ENCODE measurements around the gene KLHL8. TPM values are rescaled to one million over a fixed set of nuclear protein-coding genes. Genes with fewer than 3 reads are reported as not detected.

Gene KLHL8
- total and polyA plus RNA-seq, 2 donors (not counting 3 experiments of a cell fraction or from before 2014, with no cell fraction given): 1.7 to 9.0 TPM

GRCh38 chr4:87133183-87133582 lies 87.2 kb downstream of the KLHL8 start:
- H3K27ac ChIP-seq (ENCODE audit: insufficient read depth, low read depth, low read length): no peak overlapping the region
- H3K9ac ChIP-seq (replicated peaks; ENCODE audit: extremely low read depth, insufficient read depth, low read length): no peak overlapping the region
- TF ChIP-seq CTCF (IDR thresholded peaks at IDR 0.05; ENCODE audit: extremely low read depth in 1 of 2, insufficient read depth in 1 of 2, low read depth in 1 of 2, low read length in 2 of 2) (no peak), POLR2AphosphoS5 (IDR thresholded peaks at IDR 0.05; ENCODE audit: insufficient read depth, low read depth, low read length) (no peak)
- no peaks in the 10 kb centered on the region for H3K9me3 ChIP-seq (replicated peaks; ENCODE audit: control insufficient read depth, insufficient read depth, low read length)
- H3K9me1 ChIP-seq (replicated peaks; ENCODE audit: control insufficient read depth, extremely low read depth, insufficient read depth, low read length): no peaks in the 10 kb centered on the region
- no peaks in the 10 kb centered on the region for H3K27me3 ChIP-seq (ENCODE audit: control insufficient read depth in 2 of 2, insufficient read depth in 2 of 2, low read length in 2 of 2)
- no peaks in the 10 kb centered on the region for H4K20me1 ChIP-seq (replicated peaks; ENCODE audit: control insufficient read depth, extremely low read depth, insufficient read depth, low read length)
- CTCF ChIA-PET: no interaction called here
- dilution Hi-C loops (cut with MboI; ENCODE audit: extremely low pct_ligation_motif_present, low sequenced_read_pairs) (no loop called here), intact Hi-C loops (cut with micrococcal nuclease) (no loop called here)
- no peaks in the 10 kb centered on the region for H3K79me2 ChIP-seq (ENCODE audit: control insufficient read depth, insufficient read depth, low read length)
- POLR2A ChIA-PET: no interaction called here
- H3K4me2 ChIP-seq (ENCODE audit: insufficient read depth, low read length): no peak overlapping the region
- no peak overlapping the region for H3K4me3 ChIP-seq (replicated peaks in 1 of 3; ENCODE audit: insufficient read depth in 1 of 3, low read depth in 1 of 3, low read length in 3 of 3)
- peaks cover 33 to 40% of the 10 kb centered on the region in 2 experiments for H3K36me3 ChIP-seq (ENCODE audit: control insufficient read depth in 2 of 2, extremely low read depth in 1 of 2, insufficient read depth in 2 of 2, low read length in 2 of 2)
- DNase-seq (ENCODE audit: low read depth, low spot score): no peak
- no peaks in the 10 kb centered on the region for H3K4me1 ChIP-seq (ENCODE audit: control insufficient read depth, extremely low read depth, insufficient read depth, low read length)
- H2AFZ ChIP-seq (ENCODE audit: low read depth, low read length): no peak overlapping the region
- BruUV-seq (replicated peaks): no TSS peak
- no peak for FAIRE-seq

- intact Hi-C loops (cut with micrococcal nuclease) (no loop called here), dilution Hi-C loops (cut with MboI; ENCODE audit: extremely low pct_ligation_motif_present, low sequenced_read_pairs) (no loop called here)
- BruUV-seq (replicated peaks): no TSS peak
- FAIRE-seq (no peak), DNase-seq (ENCODE audit: low read depth, low spot score) (no peak)
- no peaks in the 10 kb centered on the region for H3K79me2 ChIP-seq (ENCODE audit: control insufficient read depth, insufficient read depth, low read length)
- no peak overlapping the region for H3K4me3 ChIP-seq (replicated peaks in 1 of 3; ENCODE audit: insufficient read depth in 1 of 3, low read depth in 1 of 3, low read length in 3 of 3)
- H3K4me1 ChIP-seq (ENCODE audit: control insufficient read depth, extremely low read depth, insufficient read depth, low read length): no peaks in the 10 kb centered on the region
- H3K27me3 ChIP-seq (ENCODE audit: control insufficient read depth in 2 of 2, insufficient read depth in 2 of 2, low read length in 2 of 2): no peaks in the 10 kb centered on the region
- H4K20me1 ChIP-seq (replicated peaks; ENCODE audit: control insufficient read depth, extremely low read depth, insufficient read depth, low read length): no peaks in the 10 kb centered on the region
- CTCF ChIA-PET: no interaction called here
- no peak overlapping the region for H2AFZ ChIP-seq (ENCODE audit: low read depth, low read length)
- H3K27ac ChIP-seq (ENCODE audit: insufficient read depth, low read depth, low read length): no peak overlapping the region
- no peak overlapping the region for H3K4me2 ChIP-seq (ENCODE audit: insufficient read depth, low read length)
- H3K36me3 ChIP-seq (ENCODE audit: control insufficient read depth in 2 of 2, extremely low read depth in 1 of 2, insufficient read depth in 2 of 2, low read length in 2 of 2): peaks cover 40 to 46% of the 10 kb centered on the region in 2 experiments
- no peak overlapping the region for H3K9ac ChIP-seq (replicated peaks; ENCODE audit: extremely low read depth, insufficient read depth, low read length)
- POLR2A ChIA-PET: no interaction called here
- no peaks in the 10 kb centered on the region for H3K9me1 ChIP-seq (replicated peaks; ENCODE audit: control insufficient read depth, extremely low read depth, insufficient read depth, low read length)
- no peaks in the 10 kb centered on the region for H3K9me3 ChIP-seq (replicated peaks; ENCODE audit: control insufficient read depth, insufficient read depth, low read length)
- TF ChIP-seq MAX (IDR thresholded peaks at IDR 0.05; ENCODE audit: insufficient read depth, insufficient read length): no peak
Measured at GRCh38 chr4:87132035-87132434, 88.4 kb downstream of the KLHL8 start.
